PC-3 (cell line): ENCODE measurements around the gene CFAP97D2. TPM values are rescaled to one million over a fixed set of nuclear protein-coding genes. Genes with fewer than 3 reads are reported as not detected.
"Not testable (repeated sequence)": the region's sequence is repeated elsewhere in the genome, so short reads cannot be mapped to it uniquely, and the experiment has no call there.

Source experiments
- ATAC-seq: fragments of 200-7000 bp; cut with Tn5 transposase; 2 replicates; pipeline ENCODE4 v1.9.1; 2020; ENCODE audit warnings: mild to moderate bottlenecking, moderate library complexity
- BruUV-seq: library from RNA; stranded (reverse); fragments of 400-500 nt; replicated peaks from 2 replicates; lab custom pipeline; 2021; lab: Mats Ljungman, UMichigan
- CTCF ChIA-PET: fragments of 300-600 bp; sonication (Branson Sonifier 250); formaldehyde crosslinking; loops from one replicate; lab custom pipeline; 2022; ENCODE audit warnings: antibody characterized with exemption; lab: Charles Lee
- POLR2A ChIA-PET: fragments of 300-600 bp; sonication (Branson Sonifier 250); formaldehyde crosslinking; loops from one replicate; lab custom pipeline; 2022; ENCODE audit warnings: antibody characterized with exemption; ENCODE audit not compliant: unreplicated experiment; lab: Charles Lee
- DNase-seq: peaks from one replicate; pipeline ENCODE4 v3.0.0-alpha.2; 2015
- H2AFZ ChIP-seq: fragments of 300-600 bp; sonication (generic); 2 replicates; pipeline ENCODE4 v1.6.0; 2016; ENCODE audit warnings: antibody characterized with exemption, low read length
- H3F3A ChIP-seq: fragments of 300-600 bp; sonication (generic); one replicate; pipeline ENCODE4 v1.6.0; 2017; ENCODE audit warnings: antibody characterized with exemption, low read length, control low read depth, mild to moderate bottlenecking; ENCODE audit not compliant: unreplicated experiment
- H3K27ac ChIP-seq: fragments of 300-600 bp; sonication (generic); 2 replicates; pipeline ENCODE4 v1.5.1; 2016; ENCODE audit warnings: mild to moderate bottlenecking, low read length
- H3K27me3 ChIP-seq: fragments of 300-600 bp; sonication (generic); 2 replicates; pipeline ENCODE4 v1.6.1; 2016; ENCODE audit warnings: low read length, mixed read lengths
- H3K36me3 ChIP-seq: fragments of 300-600 bp; sonication (generic); 2 replicates; pipeline ENCODE4 v1.6.1; 2016; ENCODE audit warnings: low read depth, mixed run types, low read length, mixed read lengths
- H3K4me1 ChIP-seq: fragments of 300-600 bp; sonication (generic); 2 replicates; pipeline ENCODE4 v1.5.1; 2016; ENCODE audit warnings: low read length; ENCODE audit not compliant: insufficient read depth
- H3K4me2 ChIP-seq: fragments of 300-600 bp; sonication (generic); 2 replicates; pipeline ENCODE4 v1.6.0; 2016; ENCODE audit warnings: low read length
- H3K4me3 ChIP-seq: fragments of 300-600 bp; sonication (generic); 2 replicates; pipeline ENCODE4 v1.5.1; 2016; ENCODE audit warnings: mild to moderate bottlenecking, low read length, mixed read lengths
- H3K79me2 ChIP-seq: fragments of 300-600 bp; sonication (generic); 2 replicates; pipeline ENCODE4 v1.6.1; 2017; ENCODE audit warnings: low read length, mixed read lengths
- H3K9ac ChIP-seq: fragments of 300-600 bp; sonication (generic); 2 replicates; pipeline ENCODE4 v1.6.0; 2016; ENCODE audit warnings: mild to moderate bottlenecking, low read length
- H3K9me2 ChIP-seq: fragments of 300-600 bp; sonication (generic); replicated peaks from 2 replicates; pipeline ENCODE4 v1.6.1; 2016; ENCODE audit warnings: mixed run types, low read length, mixed read lengths
- H3K9me3 ChIP-seq: fragments of 300-600 bp; sonication (generic); 2 replicates; pipeline ENCODE4 v1.6.1; 2016; ENCODE audit warnings: low read length, mixed read lengths
- H4K20me1 ChIP-seq: fragments of 300-600 bp; sonication (generic); 2 replicates; pipeline ENCODE4 v1.6.1; 2016; ENCODE audit warnings: low read length, mixed read lengths
- EZH2 ChIP-seq: fragments of 300-600 bp; sonication (generic); IDR thresholded peaks from one replicate; pipeline ENCODE4 v1.6.1; 2017; ENCODE audit warnings: antibody characterized with exemption, mild to moderate bottlenecking, low read length; ENCODE audit not compliant: unreplicated experiment
- EZH2phosphoT487 ChIP-seq: fragments of 300-600 bp; sonication (generic); IDR thresholded peaks from 2 replicates; pipeline ENCODE4 v1.6.1; 2018; ENCODE audit warnings: mild to moderate bottlenecking, antibody characterized with exemption, low read length, borderline replicate concordance
- intact Hi-C: fragments of 100-400 bp; cut with micrococcal nuclease; formaldehyde crosslinking; loops from 2 replicates; pipeline ENCODE4 v1.9.0; 2023
- total RNA-seq: library from RNA; depleted of rRNA; stranded (reverse); fragments of >200 nt; gene quantifications from 2 replicates; pipeline ENCODE4 v1.2.3, GENCODE V29; 2014
- TF ChIP-seq, protein P1 (sequence below): fragments of 300-600 bp; sonication (generic); conservative IDR thresholded peaks from 2 replicates; pipeline ENCODE4 v1.5.1; 2017; ENCODE audit warnings: antibody characterized with exemption, low read depth, mild to moderate bottlenecking, low read length

CFAP97D2 gene
- total RNA-seq, 1 experiment from 2014 or later, result not detected

- H3K79me2 ChIP-seq, result no peaks in the 10 kb centered on the region
- no peaks in the 10 kb centered on the region for H4K20me1 ChIP-seq
- no peak overlapping the region for H3K4me3 ChIP-seq
- no peak for DNase-seq
- POLR2A ChIA-PET, result no interaction called here
- no peaks in the 10 kb centered on the region for H3F3A ChIP-seq
- H3K36me3 ChIP-seq, result no peaks in the 10 kb centered on the region
- intact Hi-C loops, result no loop called here
- H3K27ac ChIP-seq, result no peak overlapping the region
- no peaks in the 10 kb centered on the region for H3K4me1 ChIP-seq
- no peaks in the 10 kb centered on the region for H3K9me3 ChIP-seq
- ATAC-seq, result no peak
- no peaks in the 10 kb centered on the region for H3K9me2 ChIP-seq
- no peak overlapping the region for H3K9ac ChIP-seq
- no peak overlapping the region for H3K4me2 ChIP-seq
- BruUV-seq, result no TSS peak
- TF ChIP-seq EZH2phosphoT487, result no peak
- TF ChIP-seq EZH2, result no peak
- TF ChIP-seq, protein P1, sequence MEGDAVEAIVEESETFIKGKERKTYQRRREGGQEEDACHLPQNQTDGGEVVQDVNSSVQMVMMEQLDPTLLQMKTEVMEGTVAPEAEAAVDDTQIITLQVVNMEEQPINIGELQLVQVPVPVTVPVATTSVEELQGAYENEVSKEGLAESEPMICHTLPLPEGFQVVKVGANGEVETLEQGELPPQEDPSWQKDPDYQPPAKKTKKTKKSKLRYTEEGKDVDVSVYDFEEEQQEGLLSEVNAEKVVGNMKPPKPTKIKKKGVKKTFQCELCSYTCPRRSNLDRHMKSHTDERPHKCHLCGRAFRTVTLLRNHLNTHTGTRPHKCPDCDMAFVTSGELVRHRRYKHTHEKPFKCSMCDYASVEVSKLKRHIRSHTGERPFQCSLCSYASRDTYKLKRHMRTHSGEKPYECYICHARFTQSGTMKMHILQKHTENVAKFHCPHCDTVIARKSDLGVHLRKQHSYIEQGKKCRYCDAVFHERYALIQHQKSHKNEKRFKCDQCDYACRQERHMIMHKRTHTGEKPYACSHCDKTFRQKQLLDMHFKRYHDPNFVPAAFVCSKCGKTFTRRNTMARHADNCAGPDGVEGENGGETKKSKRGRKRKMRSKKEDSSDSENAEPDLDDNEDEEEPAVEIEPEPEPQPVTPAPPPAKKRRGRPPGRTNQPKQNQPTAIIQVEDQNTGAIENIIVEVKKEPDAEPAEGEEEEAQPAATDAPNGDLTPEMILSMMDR, result no peak
- H3K27me3 ChIP-seq, result no peaks in the 10 kb centered on the region
- CTCF ChIA-PET, result no interaction called here
- no peak overlapping the region for H2AFZ ChIP-seq
Measured at GRCh38 chr13:114198556-114198955, 19.5 kb downstream of the CFAP97D2 start.

DNA sequence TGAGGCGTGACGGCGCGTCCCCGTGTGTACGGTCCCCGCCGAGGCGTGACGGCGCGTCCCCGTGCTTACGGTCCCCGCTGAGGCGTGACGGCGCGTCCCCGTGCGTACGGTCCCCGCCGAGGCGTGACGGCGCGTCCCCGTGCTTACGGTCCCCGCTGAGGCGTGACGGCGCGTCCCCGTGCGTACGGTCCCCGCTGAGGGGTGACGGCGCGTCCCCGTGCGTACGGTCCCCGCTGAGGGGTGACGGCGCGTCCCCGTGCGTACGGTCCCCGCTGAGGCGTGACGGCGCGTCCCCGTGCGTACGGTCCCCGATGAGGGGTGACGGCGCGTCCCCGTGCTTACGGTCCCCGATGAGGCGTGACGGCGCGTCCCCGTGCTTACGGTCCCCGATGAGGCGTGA is 20.5 kb downstream of the CFAP97D2 start:
- intact Hi-C loops, result not testable (repeated sequence)

GRCh38 chr13:114199954-114200353 is 20.9 kb downstream of the CFAP97D2 start:
- DNase-seq (no peak), ATAC-seq (no peak)
- no peak overlapping the region for H3K27ac ChIP-seq
- no peak overlapping the region for H3K4me3 ChIP-seq
- no peak for TF ChIP-seq EZH2
- TF ChIP-seq, protein P1, result no peak
- no peak for TF ChIP-seq EZH2phosphoT487
- no peaks in the 10 kb centered on the region for H3K79me2 ChIP-seq
- H3K9me3 ChIP-seq, result no peaks in the 10 kb centered on the region
- H3K9ac ChIP-seq, result no peak overlapping the region
- no peaks in the 10 kb centered on the region for H3F3A ChIP-seq
- intact Hi-C loops, result no loop called here
- no peaks in the 10 kb centered on the region for H3K36me3 ChIP-seq
- ChIA-PET POLR2A (no interaction called here), CTCF (no interaction called here)
- H2AFZ ChIP-seq, result no peak overlapping the region
- H3K9me2 ChIP-seq, result no peaks in the 10 kb centered on the region
- H3K4me1 ChIP-seq, result no peaks in the 10 kb centered on the region
- H3K27me3 ChIP-seq, result no peaks in the 10 kb centered on the region
- no peak overlapping the region for H3K4me2 ChIP-seq
- H4K20me1 ChIP-seq, result no peaks in the 10 kb centered on the region
- BruUV-seq, result no TSS peak

More for the DNA sequence above, 20.5 kb downstream of the CFAP97D2 start:
- H3K79me2 ChIP-seq, H3K27me3 ChIP-seq, H3K9me2 ChIP-seq, BruUV-seq, ATAC-seq, DNase-seq, H3K9ac ChIP-seq, H2AFZ ChIP-seq, CTCF ChIA-PET, H3K4me2 ChIP-seq, H3K4me1 ChIP-seq, H3K36me3 ChIP-seq, H3K27ac ChIP-seq, H4K20me1 ChIP-seq, H3F3A ChIP-seq, H3K9me3 ChIP-seq, H3K4me3 ChIP-seq, POLR2A ChIA-PET: not testable (repeated sequence)
